ENCODE measurements around the gene LCAT. TPM values are rescaled to one million over a fixed set of nuclear protein-coding genes. Genes with fewer than 3 reads are reported as not detected.
A peak's percentile ranks its signal among the peaks of the same experiment; 100 is the strongest.

LCAT gene
- total and polyA plus RNA-seq, 9 of the 15 experiments (the other 6 are each of a cell fraction or from before 2014, with no cell fraction given): 0.46 to 21.0 (median 5.0) TPM

GRCh38 chr16:67892899-67893742 lies 50.8 kb downstream of the LCAT start, which contains the start of gene PSKH1 (continued):
- TF ChIP-seq ZNF717 (CRISPR knock-in tag; IDR thresholded peaks at IDR 0.05) (no peak), SAFB2 (IDR thresholded peaks at IDR 0.05; ENCODE audit: borderline replicate concordance, low read depth, low read length, severe bottlenecking) (no peak), NFRKB (IDR thresholded peaks at IDR 0.05; ENCODE audit: low read depth) (peak; percentile 28; the same call in 1 of the 2 replicates), ETV1 (tag; conservative IDR thresholded peaks at IDR 0.05; ENCODE audit: low read depth) (no peak), THAP7 (CRISPR knock-in tag; IDR thresholded peaks at IDR 0.05) (no peak), FOXP4 (CRISPR knock-in tag; IDR thresholded peaks at IDR 0.05; ENCODE audit: borderline replicate concordance) (0 out of 2 replicates have a peak, but pooled peaks have one; percentile 32), PRMT5 (CRISPR knock-in tag; IDR thresholded peaks at IDR 0.05) (no peak), NELFE (IDR thresholded peaks at IDR 0.05; ENCODE audit: insufficient read depth, insufficient read length) (no peak), RBM34 (IDR thresholded peaks at IDR 0.05; ENCODE audit: borderline replicate concordance, insufficient read depth, low read length) (no peak), XRCC5 (IDR thresholded peaks at IDR 0.05; ENCODE audit: low read depth, low read length) (no peak), GATAD2A (IDR thresholded peaks at IDR 0.05) (no peak), PYGO2 (tag; IDR thresholded peaks at IDR 0.05) (no peak), SIX5 (IDR thresholded peaks at IDR 0.05; ENCODE audit: borderline replicate concordance in 1 of 2, insufficient read depth in 1 of 2, low read depth in 1 of 2, low read length in 2 of 2) (no peak), RFX7 (CRISPR knock-in tag; IDR thresholded peaks at IDR 0.05) (no peak), SIN3A (IDR thresholded peaks at IDR 0.05; ENCODE audit: borderline replicate concordance in 2 of 2, control insufficient read depth in 1 of 2, low read depth in 2 of 2, low read length in 2 of 2) (peak in 1 of 2 experiments; percentile 51; a peak in 1 of 4 replicates), TRIM28 (IDR thresholded peaks at IDR 0.05) (no peak), MED1 (CRISPR knock-in tag; IDR thresholded peaks at IDR 0.05; ENCODE audit: borderline replicate concordance) (no peak)
